Measurements from ENCODE around the gene PHLDB1. TPM values are rescaled to one million over a fixed set of nuclear protein-coding genes. Genes with fewer than 3 reads are reported as not detected.
"Not testable (repeated sequence)": the region's sequence is repeated elsewhere in the genome, so short reads cannot be mapped to it uniquely, and the experiment has no call there.

Gene PHLDB1
- total RNA-seq, 6 experiments from 2014 or later: 5.4 to 11.7 (median 6.3) TPM

- H3K36me3 ChIP-seq: peaks cover 7 to 99% (median 65%) of the 10 kb centered on the region in 4 donors
Measured at GRCh38 chr11:118587952-118588351, 19.5 kb upstream of the PHLDB1 start.

GRCh38 chr11:118592616-118593367, 14.6 kb upstream of the PHLDB1 start:
- WGBS (ENCODE audit: insufficient coverage, low coverage, low lambda C conversion rate, missing lambda C conversion rate): 96% methylated on average over 2 of the region's 2 CpGs
- no peaks in the 10 kb centered on the region for H3K4me1 ChIP-seq
- TF ChIP-seq POLR2A (IDR thresholded peaks at IDR 0.05): no peak
- TF ChIP-seq CTCF (IDR thresholded peaks at IDR 0.05): no peak
- DNase-seq (no peak), ATAC-seq (no peak)
- peaks cover 2 to 89% (median 57%) of the 10 kb centered on the region in 4 donors for H3K36me3 ChIP-seq
- no peaks in the 10 kb centered on the region for H3K9me3 ChIP-seq
- H3K27ac ChIP-seq: no peak overlapping the region
- H3K27me3 ChIP-seq: no peaks in the 10 kb centered on the region
- no peak overlapping the region for H3K4me3 ChIP-seq
- intact Hi-C loops (cut with DNase I): no loop called here

More at GRCh38 chr11:118587952-118588351, 19.5 kb upstream of the PHLDB1 start:
- Histone ChIP-seq H3K9me3 (no peaks in the 10 kb centered on the region), H3K4me1 (no peaks in the 10 kb centered on the region), H3K27ac (no peak overlapping the region), H3K4me3 (no peak overlapping the region), H3K27me3 (no peaks in the 10 kb centered on the region)
- DNase-seq (no peak), ATAC-seq (no peak)
- intact Hi-C loops (cut with DNase I): no loop called here
- WGBS (ENCODE audit: insufficient coverage, low coverage, low lambda C conversion rate, missing lambda C conversion rate): no CpG with 5 or more reads among the region's 1 CpG
- TF ChIP-seq POLR2A (IDR thresholded peaks at IDR 0.05): no peak

GRCh38 chr11:118594984-118595383, 12.4 kb upstream of the PHLDB1 start:
- DNase-seq; H3K27me3 ChIP-seq; H3K27ac ChIP-seq; H3K4me3 ChIP-seq; H3K4me1 ChIP-seq; intact Hi-C loops (cut with DNase I); H3K9me3 ChIP-seq: not testable (repeated sequence)
- peak in 1 of 4 donors; percentile 47 for ATAC-seq
- peaks cover 0 to 90% (median 57%) of the 10 kb centered on the region in 4 donors for H3K36me3 ChIP-seq
- peak; percentile 18 to 37 (median 28) for TF ChIP-seq CTCF (IDR thresholded peaks at IDR 0.05)
- 56% methylated on average over 4 of the region's 5 CpGs for WGBS (ENCODE audit: insufficient coverage, low coverage, low lambda C conversion rate, missing lambda C conversion rate)

GRCh38 chr11:118596224-118597146, 10.9 kb upstream of the PHLDB1 start:
- intact Hi-C loops (cut with DNase I): no loop called here
- 70% methylated on average over 7 of the region's 16 CpGs for WGBS (ENCODE audit: insufficient coverage, low coverage, low lambda C conversion rate, missing lambda C conversion rate)
- ATAC-seq (peak in 1 of 4 donors; percentile 47), DNase-seq (no peak)
- TF ChIP-seq POLR2A (IDR thresholded peaks at IDR 0.05) (no peak), CTCF (IDR thresholded peaks at IDR 0.05) (no peak)
- no peak overlapping the region for H3K27ac ChIP-seq
- peaks cover 0 to 90% (median 60%) of the 10 kb centered on the region in 4 donors for H3K36me3 ChIP-seq
- no peaks in the 10 kb centered on the region for H3K4me1 ChIP-seq
- H3K9me3 ChIP-seq: no peaks in the 10 kb centered on the region
- H3K4me3 ChIP-seq: no peak overlapping the region
- H3K27me3 ChIP-seq: no peaks in the 10 kb centered on the region
